Ascending aorta (tissue), 2 donors: ENCODE data around the gene PABPC3. TPM values are rescaled to one million over a fixed set of nuclear protein-coding genes. Genes with fewer than 3 reads are reported as not detected.

Experiments
- DNase-seq, 2 donors: peaks; one replicate each; pipeline ENCODE4 v3.0.0-alpha.2; 2019; ENCODE audit warnings: low spot score in 2 of 2
- H3K27ac ChIP-seq, 2 donors: fragments of 200-600 bp; sonication (generic); one replicate each; pipeline ENCODE4 v1.5.1; 2016 to 2017; ENCODE audit warnings: mild to moderate bottlenecking in 1 of 2
- H3K27me3 ChIP-seq: fragments of 200-600 bp; sonication (generic); one replicate; pipeline ENCODE4 v1.5.1; 2017
- H3K36me3 ChIP-seq, 2 donors: fragments of 200-600 bp; sonication (generic); one replicate each; pipeline ENCODE4 v1.5.1; 2016
- H3K4me1 ChIP-seq, 2 donors: fragments of 200-600 bp; sonication (generic); one replicate each; pipeline ENCODE4 v1.5.1; 2016 to 2017; ENCODE audit warnings: mild to moderate bottlenecking in 1 of 2
- H3K4me3 ChIP-seq, 2 donors: fragments of 200-600 bp; sonication (generic); one replicate each; pipeline ENCODE4 v1.5.1; 2016 to 2017; ENCODE audit warnings: mild to moderate bottlenecking in 1 of 2
- H3K9me3 ChIP-seq, 2 donors: fragments of 200-600 bp; sonication (generic); one replicate each; pipeline ENCODE4 v1.5.1; 2016
- intact Hi-C: fragments of 100-400 bp; cut with DNase I; formaldehyde crosslinking; loops from one replicate; pipeline ENCODE4 v1.15.1; 2023
- total RNA-seq: library from RNA; depleted of rRNA; stranded (reverse); fragments of >200 nt; gene quantifications from one replicate; pipeline ENCODE4 v1.1.0, GENCODE V29; 2016
- TF ChIP-seq, protein P1 (sequence below), 3 experiments: fragments of 200-600 bp in 2 of 3; fragments of 450-650 bp in 1 of 3; sonication (generic) in 2 of 3; IDR thresholded peaks; one replicate each; pipeline ENCODE4 v1.5.1; 2016 to 2019; ENCODE audit warnings: antibody characterized with exemption in 3 of 3, mild to moderate bottlenecking in 1 of 3, moderate library complexity in 1 of 3

PABPC3 gene
- total RNA-seq, 1 donor from 2014 or later, result not detected

DNA sequence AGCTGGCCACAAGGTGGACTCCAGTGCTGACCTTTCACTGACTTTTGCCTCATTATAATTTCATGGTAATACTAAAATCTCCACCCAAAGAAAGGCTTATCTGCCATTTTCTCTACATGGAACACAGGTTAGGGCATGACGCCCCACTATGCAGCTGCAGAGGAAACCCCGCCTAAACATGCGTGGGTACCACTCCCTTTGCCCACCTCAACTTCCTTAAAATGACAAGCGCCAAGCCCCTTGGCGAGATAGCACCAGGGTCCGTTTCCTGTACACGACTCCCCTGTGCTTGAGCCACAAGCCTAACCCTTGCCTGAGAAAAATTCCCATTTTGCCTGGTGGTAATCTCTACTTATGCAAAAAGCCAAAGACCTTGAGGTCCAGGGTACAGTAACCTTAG is 36.0 kb upstream of the PABPC3 start:
- TF ChIP-seq, protein P1, sequence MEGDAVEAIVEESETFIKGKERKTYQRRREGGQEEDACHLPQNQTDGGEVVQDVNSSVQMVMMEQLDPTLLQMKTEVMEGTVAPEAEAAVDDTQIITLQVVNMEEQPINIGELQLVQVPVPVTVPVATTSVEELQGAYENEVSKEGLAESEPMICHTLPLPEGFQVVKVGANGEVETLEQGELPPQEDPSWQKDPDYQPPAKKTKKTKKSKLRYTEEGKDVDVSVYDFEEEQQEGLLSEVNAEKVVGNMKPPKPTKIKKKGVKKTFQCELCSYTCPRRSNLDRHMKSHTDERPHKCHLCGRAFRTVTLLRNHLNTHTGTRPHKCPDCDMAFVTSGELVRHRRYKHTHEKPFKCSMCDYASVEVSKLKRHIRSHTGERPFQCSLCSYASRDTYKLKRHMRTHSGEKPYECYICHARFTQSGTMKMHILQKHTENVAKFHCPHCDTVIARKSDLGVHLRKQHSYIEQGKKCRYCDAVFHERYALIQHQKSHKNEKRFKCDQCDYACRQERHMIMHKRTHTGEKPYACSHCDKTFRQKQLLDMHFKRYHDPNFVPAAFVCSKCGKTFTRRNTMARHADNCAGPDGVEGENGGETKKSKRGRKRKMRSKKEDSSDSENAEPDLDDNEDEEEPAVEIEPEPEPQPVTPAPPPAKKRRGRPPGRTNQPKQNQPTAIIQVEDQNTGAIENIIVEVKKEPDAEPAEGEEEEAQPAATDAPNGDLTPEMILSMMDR (IDR thresholded peaks at IDR 0.05), result no peak
- H3K27ac ChIP-seq, result no peak overlapping the region
- no peaks in the 10 kb centered on the region for H3K27me3 ChIP-seq
- H3K36me3 ChIP-seq, result no peaks in the 10 kb centered on the region
- intact Hi-C loops, result no loop called here
- H3K4me3 ChIP-seq, result no peak overlapping the region
- DNase-seq, result no peak
- no peaks in the 10 kb centered on the region for H3K4me1 ChIP-seq
- no peaks in the 10 kb centered on the region for H3K9me3 ChIP-seq

- TF ChIP-seq, protein P1 (IDR thresholded peaks at IDR 0.05), result no peak
- DNase-seq, result no peak
- intact Hi-C loops, result no loop called here
- Histone ChIP-seq H3K4me1 (no peaks in the 10 kb centered on the region), H3K27ac (no peak overlapping the region), H3K4me3 (no peak overlapping the region), H3K27me3 (no peaks in the 10 kb centered on the region), H3K9me3 (no peaks in the 10 kb centered on the region), H3K36me3 (no peaks in the 10 kb centered on the region)
These were observed 33.5 kb upstream of the PABPC3 start for GRCh38 chr13:25062479-25062878.

DNA sequence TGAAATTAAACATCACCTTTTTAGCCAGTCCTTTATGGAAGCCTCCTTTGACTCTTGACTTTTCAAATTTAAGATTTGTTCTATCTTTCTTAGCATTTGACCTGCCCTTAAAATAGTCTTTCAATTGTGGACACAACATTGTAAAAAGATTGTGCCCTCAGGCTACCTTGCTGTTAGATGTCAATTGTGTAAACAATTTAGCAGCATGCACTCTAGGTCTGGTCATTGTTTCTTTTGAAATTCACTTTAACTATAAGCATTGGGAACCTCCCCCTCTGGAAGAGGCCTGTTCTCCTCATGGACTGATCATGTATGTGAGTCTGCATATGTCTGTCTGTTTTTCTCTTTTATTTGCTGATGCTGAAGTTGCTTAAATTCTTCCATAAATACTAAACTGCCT is 31.5 kb upstream of the PABPC3 start:
- H3K36me3 ChIP-seq, result no peaks in the 10 kb centered on the region
- no peak overlapping the region for H3K4me3 ChIP-seq
- no peaks in the 10 kb centered on the region for H3K27me3 ChIP-seq
- intact Hi-C loops, result no loop called here
- TF ChIP-seq, protein P1 (IDR thresholded peaks at IDR 0.05), result no peak
- no peaks in the 10 kb centered on the region for H3K9me3 ChIP-seq
- DNase-seq, result no peak
- H3K4me1 ChIP-seq, result no peaks in the 10 kb centered on the region
- H3K27ac ChIP-seq, result no peak overlapping the region

DNA sequence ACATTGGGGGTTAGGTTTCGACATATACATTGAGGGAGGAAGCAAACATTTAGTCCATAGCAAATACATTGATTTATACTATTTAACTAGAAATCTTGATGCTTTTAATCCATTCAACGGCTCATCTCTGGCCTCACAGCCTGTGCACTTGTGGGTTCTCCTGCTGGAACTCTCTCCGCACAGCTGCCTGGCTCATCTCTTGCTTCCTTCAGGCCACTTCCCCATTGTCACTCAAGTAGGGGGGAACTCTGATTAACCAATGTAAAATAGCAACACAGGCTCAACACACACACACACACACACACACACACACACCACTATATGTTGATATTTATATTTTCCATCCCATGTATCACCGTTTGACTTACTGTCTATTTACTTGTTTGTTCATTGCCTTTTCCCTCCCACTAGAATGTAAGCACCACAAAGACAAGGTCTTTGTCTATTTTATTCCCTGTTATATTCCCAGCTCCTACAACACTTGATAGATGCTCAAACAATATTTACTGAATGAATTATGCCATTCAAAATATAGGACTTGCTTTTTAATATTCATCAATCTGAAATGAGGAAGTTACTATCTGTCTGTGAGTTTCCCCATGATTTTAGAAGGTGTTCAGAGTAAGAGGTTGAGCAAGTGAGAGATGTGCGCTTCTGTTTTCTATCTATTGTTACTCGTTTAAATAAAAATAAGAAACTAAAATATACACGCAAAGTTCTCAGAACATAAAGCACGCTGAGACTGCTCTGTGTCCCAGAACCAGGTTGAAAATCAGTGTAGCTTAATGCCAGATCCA is 29.8 kb upstream of the PABPC3 start:
- intact Hi-C loops, result no loop called here
- Histone ChIP-seq H3K27ac (no peak overlapping the region), H3K36me3 (no peaks in the 10 kb centered on the region), H3K27me3 (no peaks in the 10 kb centered on the region), H3K9me3 (no peaks in the 10 kb centered on the region), H3K4me1 (no peaks in the 10 kb centered on the region), H3K4me3 (no peak overlapping the region)
- no peak for DNase-seq
- TF ChIP-seq, protein P1 (IDR thresholded peaks at IDR 0.05), result no peak

DNA sequence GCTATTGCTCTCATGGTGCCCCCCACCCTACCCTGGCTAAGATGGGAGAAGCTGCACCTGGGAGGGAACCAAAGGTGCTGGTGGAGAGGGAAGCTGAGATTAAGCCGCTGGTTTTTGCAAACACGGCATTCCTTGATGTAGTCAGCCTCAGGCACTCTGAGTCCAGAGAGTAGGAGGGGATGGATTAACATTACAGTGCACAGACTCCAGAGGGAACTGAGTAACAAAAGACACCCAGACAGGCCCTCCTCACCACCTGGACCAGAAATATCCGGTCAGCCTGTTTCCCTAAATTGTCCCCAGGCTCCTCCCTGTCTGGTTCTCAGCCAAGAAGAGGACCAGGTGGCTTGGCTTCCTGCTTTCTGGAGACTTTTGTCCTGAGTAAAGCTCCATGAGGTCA is 28.9 kb upstream of the PABPC3 start:
- TF ChIP-seq, protein P1 (IDR thresholded peaks at IDR 0.05), result no peak
- no peaks in the 10 kb centered on the region for H3K36me3 ChIP-seq
- H3K27me3 ChIP-seq, result no peaks in the 10 kb centered on the region
- H3K9me3 ChIP-seq, result no peaks in the 10 kb centered on the region
- no peak overlapping the region for H3K4me3 ChIP-seq
- DNase-seq, result no peak
- no peaks in the 10 kb centered on the region for H3K4me1 ChIP-seq
- intact Hi-C loops, result no loop called here
- H3K27ac ChIP-seq, result no peak overlapping the region
